Measurements from ENCODE around the gene AKR1C3.
"Not testable (repeated sequence)": the region's sequence is repeated elsewhere in the genome, so short reads cannot be mapped to it uniquely, and the experiment has no call there.

AKR1C3 gene

DNA sequence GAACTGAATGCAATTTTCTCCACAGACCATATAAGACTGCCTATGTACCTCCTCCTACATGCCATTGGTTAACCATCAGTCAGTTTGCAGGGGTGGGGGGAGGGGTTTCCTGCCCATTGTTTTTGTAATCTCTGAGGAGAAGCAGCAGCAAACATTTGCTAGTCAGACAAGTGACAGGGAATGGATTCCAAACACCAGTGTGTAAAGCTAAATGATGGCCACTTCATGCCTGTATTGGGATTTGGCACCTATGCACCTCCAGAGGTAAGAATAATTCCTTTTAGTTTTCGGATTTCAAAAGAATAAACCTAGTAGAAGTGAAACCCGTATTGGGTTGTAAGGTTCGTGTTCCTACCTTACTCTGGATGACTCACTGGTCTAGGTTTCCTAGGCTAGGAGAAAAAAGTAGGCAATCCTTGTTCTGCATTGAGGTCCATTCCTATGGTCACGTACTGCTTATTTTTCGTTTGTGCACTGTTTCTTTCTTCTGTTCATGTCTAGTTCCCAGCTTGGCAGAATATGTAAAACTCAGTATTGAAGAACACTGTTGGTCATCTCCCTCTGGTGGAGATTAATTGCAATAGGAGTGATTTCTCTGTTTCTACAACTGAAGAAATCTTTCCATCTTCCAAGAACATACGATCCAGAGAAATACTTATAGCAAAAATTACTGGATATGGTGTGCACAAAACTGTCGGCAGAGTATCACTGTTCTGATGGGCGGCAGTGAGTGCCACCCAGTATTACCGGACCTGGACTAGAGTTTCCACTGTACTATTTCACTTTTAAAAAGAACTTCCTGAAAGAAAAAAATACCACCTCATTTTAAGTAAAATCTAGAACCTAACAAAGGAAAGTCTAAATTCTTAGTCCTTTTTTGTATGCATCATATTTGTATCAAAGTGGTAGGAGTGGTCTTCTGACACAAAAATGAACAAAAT, at the start of gene AKR1C3:
TSS of gene AKR1C3 (plus strand) at position 150 of the 941 bp plus-strand sequence. CDS start at position 181, 31 bp downstream.
- no peak for DNase-seq

DNA sequence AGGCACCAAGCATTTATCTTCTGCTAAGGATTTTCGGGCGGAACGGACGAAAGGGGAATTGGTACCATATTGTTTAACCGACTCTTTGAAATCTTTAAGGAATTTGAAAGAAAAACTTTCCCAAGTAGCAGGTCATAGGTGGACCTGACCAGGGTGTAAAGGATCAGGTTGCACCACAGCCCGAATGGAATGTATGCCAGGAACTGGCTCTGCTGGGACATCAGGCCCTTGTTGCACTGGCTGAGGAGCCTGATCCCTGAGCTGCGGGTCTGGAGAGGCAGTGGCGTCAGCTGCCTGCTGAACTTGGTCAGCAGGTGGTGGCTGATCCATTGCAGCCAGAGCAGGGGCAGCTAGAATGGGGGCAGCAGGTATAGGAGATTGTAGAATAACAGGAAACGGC, 49.1 kb upstream of the AKR1C3 start:
- no peak for DNase-seq

DNA sequence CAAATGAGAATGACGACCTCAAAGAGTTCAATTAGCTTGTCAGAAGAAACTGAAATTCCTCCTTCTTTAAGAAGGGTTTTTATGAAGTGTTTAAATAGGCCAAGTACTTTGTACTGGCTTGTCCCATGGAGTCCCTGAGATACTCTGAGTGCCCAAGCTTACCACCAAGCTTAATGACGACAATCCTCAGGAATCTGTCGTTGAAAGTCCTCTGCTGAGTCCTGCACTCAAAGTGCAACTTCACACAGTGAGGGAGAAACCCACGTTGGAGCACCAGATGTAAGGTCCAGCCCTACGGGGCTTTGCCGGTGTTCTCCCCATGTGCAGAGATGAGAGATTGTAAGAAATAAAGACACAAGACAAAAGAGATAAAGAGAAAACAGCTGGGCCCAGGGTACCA, 47.8 kb upstream of the AKR1C3 start:
- no peak for DNase-seq

DNA sequence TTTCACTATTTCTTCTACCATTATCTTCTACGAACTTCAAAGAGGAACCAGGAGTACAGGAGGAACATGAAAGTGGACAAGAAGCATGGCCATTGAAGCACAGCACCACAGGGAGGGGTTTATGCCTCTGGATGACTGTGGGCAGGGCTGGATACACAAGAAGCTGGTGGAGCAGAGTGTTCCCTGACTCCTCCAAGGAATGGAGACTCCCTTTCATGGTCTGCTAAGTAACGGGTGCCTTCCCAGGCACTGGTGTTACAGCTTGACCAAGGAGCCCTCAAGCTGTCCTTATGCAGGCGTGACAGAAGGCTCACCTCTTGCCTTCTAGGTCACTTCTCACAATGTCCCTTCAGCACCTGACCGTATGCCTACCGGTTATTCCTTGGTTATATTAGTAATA, 47.2 kb upstream of the AKR1C3 start:
- DNase-seq = not testable (repeated sequence)

GRCh38 chr10:5047912-5048628, 46.1 kb upstream of the AKR1C3 start:
- DNase-seq = no peak

DNA sequence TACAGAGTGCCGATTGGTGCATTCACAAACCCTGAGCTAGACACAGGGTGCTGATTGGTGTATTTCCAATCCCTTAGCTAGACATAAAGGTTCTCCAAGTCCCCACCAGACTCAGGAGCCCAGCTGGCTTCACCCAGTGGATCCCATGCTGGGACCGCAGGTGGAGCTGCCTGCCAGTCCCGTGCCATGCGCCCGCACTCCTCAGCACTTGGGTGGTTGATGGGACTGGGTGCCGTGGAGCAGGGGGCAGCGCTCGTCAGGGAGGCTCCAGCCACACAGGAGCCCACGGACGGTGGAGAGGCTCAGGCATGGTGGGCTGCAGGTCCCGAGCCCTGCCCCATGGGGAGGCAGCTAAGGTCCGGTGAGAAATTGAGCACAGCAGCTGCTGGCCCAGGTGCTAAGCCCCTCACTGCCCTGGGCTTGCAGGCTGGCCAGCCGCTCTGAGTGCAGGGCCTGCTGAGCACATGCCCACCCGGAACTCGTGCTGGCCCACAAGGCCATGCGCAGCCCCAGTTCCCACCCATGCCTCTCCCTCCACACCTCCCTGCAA, 41.2 kb upstream of the AKR1C3 start:
- DNase-seq = not testable (repeated sequence)

GRCh38 chr10:5054831-5055230, 39.4 kb upstream of the AKR1C3 start:
- DNase-seq = not testable (repeated sequence)

GRCh38 chr10:5059267-5059666, 34.9 kb upstream of the AKR1C3 start:
- not testable (repeated sequence) for DNase-seq

DNA sequence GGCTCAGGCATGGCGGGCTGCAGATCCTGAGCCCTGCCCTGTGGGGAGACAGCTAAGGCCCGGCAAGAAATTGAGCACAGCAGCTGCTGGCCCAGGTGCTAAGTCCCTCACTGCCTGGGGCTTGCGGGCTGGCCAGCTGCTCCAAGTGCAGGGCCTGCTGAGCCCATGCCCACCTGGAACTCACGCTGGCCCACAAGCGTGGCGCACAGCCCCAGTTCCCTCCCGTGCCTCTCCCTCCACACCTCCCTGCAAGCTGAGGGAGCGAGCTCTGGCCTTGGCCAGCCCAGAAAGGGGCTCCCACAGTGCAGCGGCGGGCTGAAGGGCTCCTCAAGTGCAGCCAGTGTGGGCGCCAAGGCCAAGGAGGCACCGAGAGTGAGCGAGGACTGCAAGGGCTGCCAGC, 33.4 kb upstream of the AKR1C3 start:
- not testable (repeated sequence) for DNase-seq

- DNase-seq = no peak
Measured at GRCh38 chr10:5064656-5065055, 29.6 kb upstream of the AKR1C3 start.

DNA sequence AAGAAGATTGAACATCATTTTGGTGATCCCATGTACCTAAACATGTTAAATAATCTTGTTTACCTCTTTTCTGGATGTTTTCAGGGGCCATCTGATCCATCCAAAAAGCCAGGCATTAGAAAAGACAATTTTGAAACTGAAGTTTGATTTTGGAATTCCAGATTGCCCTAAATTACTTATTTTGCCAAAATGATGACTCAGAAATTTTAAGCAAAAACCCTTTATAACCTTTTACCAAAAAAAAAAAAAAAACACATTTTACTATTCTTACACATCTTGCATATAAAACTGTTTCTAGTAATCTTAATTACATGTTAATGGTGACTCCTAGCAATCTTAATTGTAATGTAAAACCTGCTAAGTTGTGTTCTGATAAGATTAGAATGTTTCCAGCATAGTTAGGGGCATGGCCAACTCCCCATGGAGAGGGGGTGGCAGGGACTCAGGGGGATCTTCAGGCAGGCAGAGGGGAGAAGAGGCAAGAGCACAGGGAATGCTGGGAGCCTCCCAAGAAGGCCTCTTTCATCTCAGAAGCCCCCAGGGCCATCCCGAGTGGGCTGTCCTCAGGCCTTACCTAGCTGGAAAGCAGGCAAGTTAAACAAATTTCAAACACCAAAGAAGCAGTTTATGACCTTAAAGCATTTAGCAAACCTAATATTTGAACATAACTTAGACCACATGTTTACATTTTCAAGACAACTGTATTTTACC, 25.8 kb upstream of the AKR1C3 start:
- no peak for DNase-seq

DNA sequence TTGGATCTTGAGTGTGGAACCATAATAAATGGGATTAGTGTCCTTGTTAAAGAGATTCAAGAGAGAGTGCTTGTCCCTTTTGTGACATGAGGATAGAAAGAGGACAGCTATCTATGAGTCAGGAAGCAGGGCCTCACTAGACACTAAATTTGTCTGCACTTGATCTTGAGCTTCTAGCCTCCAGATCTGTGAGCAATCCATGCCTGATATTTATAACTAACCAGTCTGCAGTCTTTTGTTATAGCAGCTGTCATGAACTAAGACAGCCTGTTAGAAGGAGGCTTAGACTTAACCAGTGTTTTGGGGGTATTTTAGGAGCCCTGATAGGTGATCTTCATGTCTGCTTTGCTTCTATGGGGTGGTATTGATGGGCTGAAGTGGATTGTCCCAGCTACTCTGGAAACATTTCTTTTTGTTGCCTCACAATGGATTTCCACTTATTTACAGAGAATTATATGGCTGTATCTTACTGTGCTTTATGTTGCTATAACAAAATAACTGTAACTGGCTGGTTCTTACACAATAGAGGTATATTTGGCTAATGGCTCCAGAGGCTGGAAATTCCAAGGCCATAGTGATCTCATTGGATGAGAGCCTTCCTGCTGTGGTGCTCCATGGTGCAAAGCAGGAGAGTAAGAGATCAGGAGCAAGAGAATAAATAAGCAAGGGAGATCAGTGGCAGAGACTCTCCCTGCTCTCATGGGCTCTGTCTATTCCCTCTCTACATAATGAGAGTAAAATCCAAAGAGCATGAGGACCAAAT, 23.4 kb upstream of the AKR1C3 start:
- DNase-seq = no peak

GRCh38 chr10:5071411-5072198, 22.6 kb upstream of the AKR1C3 start:
- no peak for DNase-seq

DNA sequence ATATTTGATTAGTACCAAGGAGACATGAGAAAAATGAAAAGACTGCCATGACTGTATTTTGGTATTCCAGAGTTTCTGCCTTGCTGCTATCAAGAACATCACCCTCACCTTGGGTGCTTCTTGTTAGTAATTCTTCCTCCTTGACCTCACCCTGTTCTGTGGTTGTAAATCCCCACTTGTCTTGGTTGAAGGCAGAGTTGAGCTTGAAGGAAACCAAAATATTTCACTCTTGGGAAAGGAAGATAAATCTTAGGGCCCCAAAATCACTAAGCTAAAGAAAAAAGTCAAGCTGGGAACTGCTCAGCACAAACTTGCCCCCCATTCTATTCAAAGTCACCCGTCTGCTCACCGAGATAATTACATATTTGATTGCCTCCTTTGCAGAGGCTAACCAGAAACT, 20.6 kb upstream of the AKR1C3 start:
- DNase-seq = no peak

GRCh38 chr10:5076615-5077014, 17.6 kb upstream of the AKR1C3 start:
- no peak for DNase-seq

DNA sequence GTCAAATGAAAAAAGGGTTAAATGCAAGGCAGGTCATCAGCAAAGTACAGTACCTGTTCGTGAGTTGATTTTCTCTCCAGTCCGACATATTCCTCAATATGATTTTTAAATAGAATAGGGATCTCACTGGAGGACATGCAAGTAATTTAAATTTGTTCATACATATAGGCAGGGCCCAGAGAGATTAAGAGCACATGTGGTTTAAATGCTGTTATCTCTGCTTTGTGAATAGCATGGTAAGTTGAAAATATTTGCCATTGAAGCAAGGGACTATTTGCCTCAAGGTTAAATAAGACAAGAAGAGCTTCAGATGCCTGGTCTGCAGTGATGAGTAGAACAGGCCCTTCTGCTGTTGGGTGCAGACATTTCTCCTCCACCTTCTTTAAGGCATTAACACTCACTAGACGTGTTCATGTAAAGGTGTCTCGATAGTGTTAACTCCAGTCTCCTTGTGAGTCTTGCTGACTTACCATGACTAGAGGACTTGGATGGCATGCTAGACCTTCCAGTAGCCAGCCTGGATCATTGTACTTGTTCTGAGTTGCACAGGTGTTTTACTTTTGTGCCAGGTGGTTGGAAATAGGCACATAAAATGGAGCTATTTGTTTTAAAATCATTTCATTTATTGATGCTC, 15.6 kb upstream of the AKR1C3 start:
- no peak for DNase-seq

DNA sequence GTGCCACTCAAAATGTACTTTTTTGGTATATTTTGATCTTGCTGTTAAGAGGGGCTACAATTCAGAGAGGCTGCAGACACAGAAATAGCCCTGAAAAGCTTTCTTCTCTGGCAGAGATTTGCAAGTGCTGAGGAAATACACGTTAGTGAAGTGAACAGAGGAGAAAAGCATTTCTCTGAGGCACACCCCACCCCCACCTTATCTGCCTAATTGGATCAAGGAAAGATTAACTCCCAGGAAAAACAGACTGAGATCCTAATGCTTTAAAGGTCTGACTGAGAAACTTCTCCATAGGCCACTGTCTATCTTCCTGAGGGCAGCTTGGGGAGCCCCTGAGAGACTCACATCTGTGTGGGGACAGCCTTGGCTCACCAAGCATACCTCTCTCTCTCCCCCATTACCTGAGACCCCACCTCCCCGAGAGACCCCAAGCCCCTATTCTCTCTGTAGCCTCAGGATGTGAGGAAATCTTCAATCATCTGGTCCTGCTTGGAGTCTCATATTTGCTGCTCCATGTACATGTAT, 14.8 kb upstream of the AKR1C3 start:
- no peak for DNase-seq

DNA sequence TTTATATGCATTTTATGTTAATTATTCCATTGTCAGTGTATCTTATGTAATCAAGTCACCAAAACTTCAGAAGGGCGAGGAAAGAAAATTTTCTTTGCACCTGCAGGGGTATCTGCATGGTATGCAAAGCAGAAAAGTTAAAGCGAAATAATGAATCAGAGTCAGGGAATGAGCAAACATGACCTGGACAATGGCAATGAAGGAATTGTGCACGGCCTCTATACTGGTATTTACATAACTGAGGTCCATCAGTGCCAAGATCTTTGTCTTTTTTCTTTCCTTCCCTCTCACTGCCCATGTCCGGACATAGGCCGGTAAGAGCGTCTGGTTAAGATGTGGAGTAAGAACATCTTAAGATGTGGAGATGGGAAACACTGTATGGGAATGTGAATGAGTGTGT, 14.4 kb upstream of the AKR1C3 start:
- DNase-seq = no peak

DNA sequence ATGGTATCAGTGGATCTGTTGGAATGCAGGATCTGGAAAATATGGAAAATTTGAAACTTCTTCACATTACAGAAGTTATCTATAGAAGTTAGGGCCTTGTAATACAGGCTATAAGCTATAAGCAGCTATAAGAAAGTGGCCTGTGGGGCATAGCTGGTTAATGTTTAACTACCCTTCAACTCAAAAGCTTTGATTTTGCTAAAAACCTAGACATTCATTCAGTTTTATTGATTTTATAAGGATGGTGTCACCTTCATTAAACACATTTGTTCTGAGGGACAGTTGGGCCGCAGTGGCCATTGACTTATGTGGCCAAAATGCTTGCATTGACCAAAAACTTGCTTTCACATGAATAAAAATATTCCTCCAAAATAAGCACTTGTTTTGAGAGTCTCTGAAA, 13.1 kb upstream of the AKR1C3 start:
- DNase-seq = no peak

- no peak for DNase-seq
Measured at GRCh38 chr10:5088703-5089261, 5.4 kb upstream of the AKR1C3 start.
